Occipital lobe (tissue), 2 donors: Measurements from ENCODE around the gene NPR2. TPM values are rescaled to one million over a fixed set of nuclear protein-coding genes. Genes with fewer than 3 reads are reported as not detected.

Source experiments
- DNase-seq: peaks from one replicate; lab custom pipeline; 2025; lab: John Stamatoyannopoulos, UW
- total RNA-seq: library from RNA; depleted of rRNA; stranded (reverse); fragments of >200 nt; gene quantifications from one replicate; pipeline ENCODE4 v1.2.3, GENCODE V29; 2014

NPR2 gene
- 11.2 TPM for total RNA-seq

GRCh38 chr9:35791297-35791921 is at the start of gene NPR2:
TSS of gene NPR2 (plus strand) at chr9:35791591. CDS start at chr9:35792409, 818 bp downstream.
- no peak for DNase-seq

- DNase-seq: no peak
Measured at GRCh38 chr9:35741740-35742139, 49.7 kb upstream of the NPR2 start.

GRCh38 chr9:35743452-35743851 is 47.9 kb upstream of the NPR2 start:
- no peak for DNase-seq

- no peak for DNase-seq
Measured at GRCh38 chr9:35743880-35744518, 47.4 kb upstream of the NPR2 start.

- DNase-seq: no peak
Measured at GRCh38 chr9:35745569-35745968, 45.8 kb upstream of the NPR2 start.

GRCh38 chr9:35746583-35746982 is 44.8 kb upstream of the NPR2 start:
- DNase-seq: no peak

- no peak for DNase-seq
Measured at GRCh38 chr9:35748242-35748857, 43.0 kb upstream of the NPR2 start.

GRCh38 chr9:35748858-35749514 is 42.4 kb upstream of the NPR2 start, which contains the start of the genes GBA2 and RGP1:
TSS of gene GBA2 (minus strand) at chr9:35749228. CDS start at chr9:35748704, 524 bp downstream.
TSS of gene RGP1 (plus strand) at chr9:35749287. CDS start at chr9:35749756, 469 bp downstream.
- DNase-seq: peak; percentile 83

GRCh38 chr9:35749515-35750255 is 41.7 kb upstream of the NPR2 start:
- no peak for DNase-seq

- DNase-seq: no peak
Measured at GRCh38 chr9:35750256-35750531, 41.2 kb upstream of the NPR2 start.

- DNase-seq: no peak
Measured at GRCh38 chr9:35753466-35753865, 37.9 kb upstream of the NPR2 start.

- DNase-seq: no peak
Measured at GRCh38 chr9:35754264-35754663, 37.1 kb upstream of the NPR2 start, which contains the start of gene MSMP. TSS of gene MSMP (minus strand) at chr9:35754276. CDS start at chr9:35754129, 147 bp downstream.

GRCh38 chr9:35755071-35755470 is 36.3 kb upstream of the NPR2 start:
- DNase-seq: no peak

GRCh38 chr9:35756275-35757225 is 34.8 kb upstream of the NPR2 start:
- DNase-seq: peak; percentile 72

- DNase-seq: no peak
Measured at GRCh38 chr9:35757226-35757891, 34.0 kb upstream of the NPR2 start.

GRCh38 chr9:35757892-35758275 is 33.5 kb upstream of the NPR2 start:
- DNase-seq: no peak

GRCh38 chr9:35758475-35759050 is 32.8 kb upstream of the NPR2 start:
- DNase-seq: no peak

GRCh38 chr9:35759795-35760194 is 31.6 kb upstream of the NPR2 start:
- no peak for DNase-seq

- DNase-seq: no peak
Measured at GRCh38 chr9:35760651-35761050, 30.7 kb upstream of the NPR2 start.

GRCh38 chr9:35763181-35763580 is 28.2 kb upstream of the NPR2 start:
- DNase-seq: no peak
